Measurements from ENCODE around the gene SMIM45.
A peak's percentile ranks its signal among the peaks of the same experiment; 100 is the strongest.

The SMIM45 gene

DNA sequence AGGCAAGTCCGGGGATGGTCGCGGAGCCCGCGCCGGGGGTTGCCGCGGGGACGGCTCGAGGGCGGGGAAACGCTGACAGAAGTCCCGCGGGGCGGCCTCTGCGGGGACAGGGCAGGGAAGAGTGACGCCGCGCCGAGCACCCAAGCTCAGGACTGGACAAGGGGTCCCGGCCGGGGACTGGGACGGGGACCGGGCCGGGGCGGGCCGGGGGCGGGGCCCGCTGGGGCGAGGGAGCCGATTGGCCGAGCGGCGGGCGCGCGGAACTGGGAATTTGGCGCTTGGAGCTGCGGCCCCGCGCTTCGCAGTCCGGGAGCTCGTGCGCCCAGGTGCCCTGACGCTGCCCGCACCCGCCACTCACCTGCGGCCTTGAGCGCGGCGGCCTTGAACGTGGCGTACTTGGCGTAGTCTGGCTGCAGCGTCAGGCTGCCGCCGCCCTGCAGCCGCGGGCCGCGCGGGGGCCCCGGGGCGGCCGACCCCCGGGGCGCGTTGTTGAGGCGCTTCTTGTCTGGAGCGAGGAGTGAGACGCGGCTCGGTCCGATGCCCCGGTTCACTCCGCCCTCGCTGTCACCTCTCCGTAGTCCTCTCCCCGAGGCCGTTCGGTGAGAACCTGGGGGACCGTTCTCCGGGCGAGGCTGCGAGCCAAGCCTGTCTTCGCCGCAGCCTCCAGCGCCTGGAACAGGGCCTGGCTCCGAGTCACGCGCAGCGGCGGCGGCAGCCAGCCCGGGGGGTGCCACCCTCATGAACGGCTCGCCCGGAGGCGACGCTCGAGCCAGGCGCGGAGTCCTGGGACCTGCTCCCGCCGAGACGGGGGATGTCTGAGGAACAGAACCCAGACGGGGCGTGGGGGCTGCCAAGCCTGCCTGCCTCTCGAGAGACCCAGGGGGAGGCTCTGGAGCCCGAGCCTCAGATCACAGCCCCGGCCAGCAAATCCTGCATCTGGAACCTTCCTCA is 41.6 kb upstream of the SMIM45 start:
- dilution Hi-C loops (cut with HindIII; ENCODE audit: low sequenced_read_pairs, unreplicated experiment), result no loop called here
- H2AFZ ChIP-seq (replicated peaks; ENCODE audit: low read length, poor library complexity), result peak overlapping the region; percentile 67
- BruUV-seq (replicated peaks), result no TSS peak
- H3K27ac ChIP-seq (ENCODE audit: insufficient read depth, low read length), result no peak overlapping the region
- H2BK120ac ChIP-seq (ENCODE audit: low read depth, low read length), result no peak overlapping the region
- no peak overlapping the region for H3K23ac ChIP-seq (ENCODE audit: low read depth, low read length)
- no peak overlapping the region for H2AK5ac ChIP-seq (ENCODE audit: low read depth, low read length)
- in situ Hi-C loops (cut with MboI; ENCODE audit: low sequenced_read_pairs), result no loop called here
- H3K4me2 ChIP-seq (ENCODE audit: low read depth, low read length), result peak overlapping the region; percentile 36; the same call in 1 of the 2 replicates
- ChIA-PET POLR2A (ENCODE audit: unreplicated experiment) (no interaction called here), CTCF (no interaction called here)
- intact Hi-C loops (cut with micrococcal nuclease), result no loop called here
- H3K27me3 ChIP-seq (ENCODE audit: control insufficient read depth, insufficient read depth, low read length), result peaks cover 59% of the 10 kb centered on the region
- H3K14ac ChIP-seq (replicated peaks; ENCODE audit: low read depth, low read length), result no peak overlapping the region
- no peak overlapping the region for H3K18ac ChIP-seq (ENCODE audit: low read depth, low read length)
- H2BK15ac ChIP-seq (ENCODE audit: low read depth, low read length), result no peak overlapping the region
- no peaks in the 10 kb centered on the region for H3K9me1 ChIP-seq (ENCODE audit: insufficient read depth, low read length)
- 2% methylated on average over 92 of the region's 112 CpGs; no CpG with 5 or more reads in 1 of the 2 experiments for WGBS, 2 experiments (ENCODE audit: extremely low coverage in 2 of 2, insufficient read length in 1 of 2)
- no peak overlapping the region for H4K8ac ChIP-seq (ENCODE audit: low read depth in 2 of 2, low read length in 2 of 2)
- H3K36me3 ChIP-seq (ENCODE audit: control insufficient read depth, insufficient read depth, low read length), result peaks cover 2% of the 10 kb centered on the region; the same call in 1 of the 2 replicates
- H3K4me1 ChIP-seq (ENCODE audit: control insufficient read depth, insufficient read depth, low read length), result peaks cover 2% of the 10 kb centered on the region; the same call in 1 of the 2 replicates
- H3K9ac ChIP-seq (ENCODE audit: low read depth, low read length), result no peak overlapping the region
- no peak overlapping the region for H4K91ac ChIP-seq (ENCODE audit: insufficient read depth, low read depth, low read length)
- no peak overlapping the region for H2BK20ac ChIP-seq (ENCODE audit: low read depth, low read length)
- H4K20me1 ChIP-seq (ENCODE audit: insufficient read depth, low read length), result peaks cover 7% of the 10 kb centered on the region
- peak overlapping the region; percentile 1; the same call in 1 of the 2 replicates for H3K4me3 ChIP-seq (ENCODE audit: insufficient read depth, low read depth, low read length)
- H4K5ac ChIP-seq (ENCODE audit: low read depth, low read length), result no peak overlapping the region
- no peaks in the 10 kb centered on the region for H3K9me3 ChIP-seq (ENCODE audit: control insufficient read depth, insufficient read depth, low read length)
- H3K79me1 ChIP-seq (ENCODE audit: low read depth in 1 of 2, low read length in 2 of 2), result no peaks in the 10 kb centered on the region
- TF ChIP-seq USF2 (IDR thresholded peaks at IDR 0.05; ENCODE audit: low read depth, low read length) (0 out of 2 replicates have a peak, but pooled peaks have one; percentile 40), CTCF (conservative IDR thresholded peaks at IDR 0.05; ENCODE audit: low read depth, low read length) (no peak), BHLHE40 (IDR thresholded peaks at IDR 0.05; ENCODE audit: low read depth, low read length) (0 out of 2 replicates have a peak, but pooled peaks have one; percentile 38)
- H3K4ac ChIP-seq (ENCODE audit: low read depth, low read length), result no peak overlapping the region
- no peak overlapping the region for H2AK9ac ChIP-seq (replicated peaks; ENCODE audit: low read depth, low read length, poor library complexity)
- DNase-seq (no peak), ATAC-seq (ENCODE audit: low read depth) (peak; percentile 44)
- H3K56ac ChIP-seq (ENCODE audit: extremely low read depth, insufficient read depth, low read length), result no peak overlapping the region
- no peak overlapping the region for H2BK5ac ChIP-seq (ENCODE audit: low read depth, low read length, poor library complexity, severe bottlenecking)

Data from IMR-90 (cell line).